ENCODE data around the gene MUC22.
"Not testable (repeated sequence)": the region's sequence is repeated elsewhere in the genome, so short reads cannot be mapped to it uniquely, and the experiment has no call there.

The MUC22 gene

DNA sequence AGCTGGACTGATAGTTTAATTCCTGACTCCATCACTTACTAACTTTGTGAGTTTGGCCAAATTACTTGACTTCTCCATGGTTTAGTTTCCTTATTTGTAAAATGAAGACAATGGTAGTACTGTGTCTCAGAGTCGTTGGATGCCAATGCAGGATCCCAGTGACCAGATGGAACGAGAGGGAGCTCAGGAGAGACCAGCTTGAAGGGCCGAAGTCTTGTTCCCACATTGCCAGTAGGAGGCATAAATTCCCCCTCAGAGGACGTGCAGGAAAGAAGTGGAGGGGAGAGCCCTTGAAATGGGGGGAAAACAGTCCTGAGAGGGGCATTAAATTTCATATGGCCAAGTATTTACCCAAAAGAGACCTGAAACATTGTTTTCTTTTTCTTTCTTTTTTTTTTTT, 2.1 kb upstream of the MUC22 start:
- no peaks in the 10 kb centered on the region for H3K9me3 Mint-ChIP-seq (ENCODE audit: low read depth)
- no peak overlapping the region for H3K27ac Mint-ChIP-seq
- no peaks in the 10 kb centered on the region for H3K36me3 Mint-ChIP-seq
- peaks cover 4% of the 10 kb centered on the region for H3K27me3 Mint-ChIP-seq
- no peak overlapping the region for H3K4me3 Mint-ChIP-seq
- peaks cover 13% of the 10 kb centered on the region for H3K4me1 Mint-ChIP-seq (ENCODE audit: low read depth)

DNA sequence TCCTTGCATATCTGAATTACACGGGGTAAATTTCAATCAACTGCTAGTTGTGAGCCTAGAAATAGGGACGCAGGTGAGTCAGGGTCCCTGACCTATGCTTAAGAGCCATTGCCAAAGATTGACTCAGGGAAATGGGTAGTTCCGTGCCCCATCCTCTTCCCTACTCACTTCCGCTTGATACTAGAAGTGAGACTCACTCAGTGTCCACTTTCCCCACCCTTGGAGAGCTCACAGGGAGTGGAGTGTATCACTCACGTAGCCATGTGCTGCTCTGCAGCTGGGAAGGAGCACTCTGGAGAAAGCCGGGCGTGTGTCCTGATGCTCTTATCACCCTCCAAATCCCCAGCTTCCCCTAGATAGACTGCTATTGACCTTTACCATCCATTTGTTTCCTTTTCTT, 543 bp upstream of the MUC22 start:
- Mint-ChIP-seq H3K27ac (no peak overlapping the region), H3K36me3 (no peaks in the 10 kb centered on the region), H3K9me3 (ENCODE audit: low read depth) (no peaks in the 10 kb centered on the region), H3K27me3 (peaks cover 6% of the 10 kb centered on the region), H3K4me3 (no peak overlapping the region), H3K4me1 (ENCODE audit: low read depth) (peaks cover 8% of the 10 kb centered on the region)

DNA sequence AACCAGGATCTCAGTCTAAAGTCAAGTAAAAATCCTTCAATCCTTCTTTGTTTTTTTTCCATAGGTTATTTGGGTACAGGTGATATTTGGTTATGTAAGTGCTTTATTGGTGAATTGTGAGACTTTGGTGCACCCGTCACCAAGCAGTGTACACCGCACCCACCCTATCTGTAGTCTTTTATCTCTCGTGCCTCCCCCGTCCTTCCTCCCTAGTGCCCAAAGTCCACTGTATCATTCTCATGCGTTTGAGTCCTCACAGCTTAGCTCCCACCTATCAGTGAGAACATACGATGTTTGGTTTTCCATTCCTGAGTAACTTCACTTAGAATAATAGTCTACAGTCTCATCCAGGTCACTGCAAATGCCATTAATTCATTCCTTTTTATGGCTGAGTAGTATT, 879 bp downstream of the MUC22 start:
- H3K27me3 Mint-ChIP-seq, result peaks cover 5% of the 10 kb centered on the region
- no peak overlapping the region for H3K4me3 Mint-ChIP-seq
- no peaks in the 10 kb centered on the region for H3K36me3 Mint-ChIP-seq
- H3K27ac Mint-ChIP-seq, result no peak overlapping the region
- no peaks in the 10 kb centered on the region for H3K9me3 Mint-ChIP-seq (ENCODE audit: low read depth)
- H3K4me1 Mint-ChIP-seq (ENCODE audit: low read depth), result peaks cover 2% of the 10 kb centered on the region

DNA sequence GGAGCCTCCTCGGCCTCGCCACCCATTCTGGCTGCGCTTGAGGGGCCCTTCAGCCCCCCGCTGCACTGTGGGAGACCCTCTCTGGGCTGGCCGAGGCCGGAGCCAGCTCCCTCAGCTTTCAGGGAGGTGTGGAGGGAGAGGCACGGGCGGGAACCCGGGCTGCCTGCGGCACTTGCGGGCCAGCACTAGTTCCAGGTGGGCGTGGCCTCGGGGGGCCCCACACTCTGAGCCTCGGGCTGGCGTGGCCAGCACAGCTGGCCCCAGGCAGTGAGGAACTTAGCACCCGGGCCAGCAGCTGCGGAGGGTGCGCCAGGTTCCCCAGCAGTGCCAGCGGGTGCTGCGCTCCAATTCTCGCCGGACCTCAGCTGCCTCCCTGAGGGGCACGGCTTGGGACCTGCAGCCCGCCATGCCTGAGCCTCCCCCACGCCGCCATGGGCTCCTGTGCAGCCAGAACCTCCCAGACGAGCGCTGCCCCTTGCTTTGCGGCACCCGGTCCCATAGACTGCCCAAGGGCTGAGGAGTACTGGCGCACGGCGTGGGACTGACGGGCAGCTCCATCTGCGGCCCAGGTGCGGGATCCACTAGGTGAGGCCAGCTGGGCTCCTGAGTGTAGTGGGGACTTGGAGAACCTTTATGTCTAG, 6.5 kb downstream of the MUC22 start:
- H3K27me3 Mint-ChIP-seq, result peaks cover 2% of the 10 kb centered on the region
- no peaks in the 10 kb centered on the region for H3K4me1 Mint-ChIP-seq (ENCODE audit: low read depth)
- H3K27ac Mint-ChIP-seq, result no peak overlapping the region
- H3K9me3 Mint-ChIP-seq (ENCODE audit: low read depth), result no peaks in the 10 kb centered on the region
- no peaks in the 10 kb centered on the region for H3K36me3 Mint-ChIP-seq
- H3K4me3 Mint-ChIP-seq, result no peak overlapping the region

DNA sequence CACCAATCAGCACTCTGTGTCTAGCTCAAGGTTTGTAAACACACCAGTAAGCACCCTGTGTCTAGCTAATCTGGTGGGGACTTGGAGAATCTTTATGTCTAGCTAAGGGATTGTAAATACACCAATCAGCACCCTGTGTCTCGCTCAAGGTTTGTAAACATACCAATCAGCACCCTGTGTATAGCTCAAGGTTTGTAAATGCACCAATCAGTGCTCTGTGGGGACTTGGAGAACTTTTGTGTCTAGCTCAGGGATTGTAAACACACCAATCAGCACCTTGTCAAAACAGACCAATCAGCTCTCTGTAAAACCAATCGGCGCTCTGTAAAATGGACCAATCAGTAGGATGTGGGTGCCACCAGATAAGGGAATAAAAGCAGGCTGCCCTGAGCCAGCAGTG, 7.2 kb downstream of the MUC22 start:
- not testable (repeated sequence) for H3K36me3 Mint-ChIP-seq; H3K27ac Mint-ChIP-seq; H3K9me3 Mint-ChIP-seq (ENCODE audit: low read depth); H3K4me1 Mint-ChIP-seq (ENCODE audit: low read depth); H3K27me3 Mint-ChIP-seq; H3K4me3 Mint-ChIP-seq

DNA sequence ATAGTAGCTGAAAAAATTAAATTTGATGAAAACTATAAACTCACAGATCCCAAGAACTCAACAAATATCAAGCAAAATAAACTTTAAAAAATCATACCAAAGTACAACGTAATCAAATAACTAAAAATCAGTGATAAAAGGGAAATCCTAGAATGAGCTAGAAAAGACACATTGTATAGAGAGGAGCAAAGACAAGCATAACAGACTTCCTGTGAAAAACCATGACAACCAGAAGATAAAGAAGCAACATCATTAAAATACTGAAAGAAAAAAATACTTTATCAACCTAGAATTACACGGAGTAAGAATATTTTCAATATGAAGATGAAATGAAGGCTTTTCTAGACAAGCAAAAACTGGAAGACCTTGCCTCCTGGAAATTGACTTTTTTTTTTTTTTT, 9.8 kb downstream of the MUC22 start:
- H3K4me1 Mint-ChIP-seq (ENCODE audit: low read depth), result no peaks in the 10 kb centered on the region
- H3K9me3 Mint-ChIP-seq (ENCODE audit: low read depth), result no peaks in the 10 kb centered on the region
- H3K27me3 Mint-ChIP-seq, result peaks cover 2% of the 10 kb centered on the region
- no peak overlapping the region for H3K4me3 Mint-ChIP-seq
- no peaks in the 10 kb centered on the region for H3K36me3 Mint-ChIP-seq
- no peak overlapping the region for H3K27ac Mint-ChIP-seq

DNA sequence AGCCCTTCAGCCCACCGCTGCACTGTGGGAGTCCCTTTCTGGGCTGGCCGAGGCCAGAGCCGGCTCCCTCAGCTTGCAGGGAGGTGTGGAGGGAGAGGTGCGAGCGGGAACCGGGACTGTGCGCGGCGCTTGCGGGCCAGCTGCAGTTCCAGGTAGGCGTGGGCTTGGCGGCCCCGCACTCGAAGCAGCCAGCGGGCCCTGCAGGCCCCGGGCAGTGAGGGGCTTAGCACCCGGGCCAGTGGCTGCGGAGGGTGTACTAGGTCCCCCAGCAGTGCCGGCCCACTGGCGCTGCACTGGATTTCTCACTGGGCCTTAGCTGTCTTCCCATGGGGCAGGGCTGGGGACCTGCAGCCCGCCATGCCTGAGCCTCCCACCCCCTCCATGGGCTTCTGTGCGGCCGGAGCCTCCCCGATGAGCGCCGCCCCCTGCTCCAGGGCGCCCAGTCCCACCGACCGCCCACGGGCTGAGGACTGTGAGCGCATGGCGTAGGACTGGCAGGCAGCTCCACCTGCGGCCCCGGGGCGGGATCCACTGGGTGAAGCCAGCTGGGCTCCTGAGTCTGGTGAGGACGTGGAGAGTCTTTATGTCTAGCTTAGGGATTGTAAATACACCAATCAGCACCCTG, 10.5 kb downstream of the MUC22 start:
- not testable (repeated sequence) for H3K27me3 Mint-ChIP-seq; H3K9me3 Mint-ChIP-seq (ENCODE audit: low read depth); H3K27ac Mint-ChIP-seq; H3K4me1 Mint-ChIP-seq (ENCODE audit: low read depth); H3K4me3 Mint-ChIP-seq; H3K36me3 Mint-ChIP-seq

DNA sequence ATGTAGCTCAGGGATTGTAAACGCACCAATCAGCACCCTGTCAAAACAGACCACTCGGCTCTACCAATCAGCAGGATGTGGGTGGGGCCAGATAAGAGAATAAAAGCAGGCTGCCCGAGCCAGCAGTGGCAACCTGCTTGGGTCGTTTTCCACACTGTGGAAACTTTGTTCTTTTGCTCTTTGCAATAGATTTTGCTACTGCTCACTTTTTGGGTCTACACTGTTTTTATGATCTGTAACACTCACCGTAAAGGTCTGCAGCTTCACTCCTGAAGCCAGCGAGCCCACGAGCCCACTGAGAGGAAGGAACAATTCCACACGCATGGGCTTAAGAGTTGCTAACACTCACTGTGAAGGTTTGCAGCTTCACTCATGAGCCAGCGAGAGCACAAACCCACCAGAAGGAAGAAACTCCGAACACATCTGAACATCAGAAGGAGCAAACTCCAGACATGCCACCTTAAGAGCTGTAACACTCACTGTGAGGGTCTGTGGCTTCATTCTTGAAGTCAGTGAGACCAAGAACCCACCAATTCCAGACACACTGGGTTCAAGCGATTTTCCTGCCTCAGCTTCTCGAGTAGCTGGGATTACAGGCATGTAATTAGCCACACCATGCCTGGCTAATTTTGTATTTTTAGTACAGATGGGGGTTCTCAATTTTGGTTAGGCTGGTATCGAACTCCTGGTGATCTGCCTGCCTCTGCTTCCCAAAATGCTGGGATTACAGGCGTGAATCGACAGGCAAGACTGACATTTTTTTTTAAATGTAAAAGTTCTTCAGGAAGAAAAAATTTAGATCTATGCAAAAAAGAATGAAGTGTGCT, 11.6 kb downstream of the MUC22 start:
- not testable (repeated sequence) for H3K27me3 Mint-ChIP-seq; H3K4me3 Mint-ChIP-seq; H3K27ac Mint-ChIP-seq; H3K36me3 Mint-ChIP-seq; H3K4me1 Mint-ChIP-seq (ENCODE audit: low read depth); H3K9me3 Mint-ChIP-seq (ENCODE audit: low read depth)

DNA sequence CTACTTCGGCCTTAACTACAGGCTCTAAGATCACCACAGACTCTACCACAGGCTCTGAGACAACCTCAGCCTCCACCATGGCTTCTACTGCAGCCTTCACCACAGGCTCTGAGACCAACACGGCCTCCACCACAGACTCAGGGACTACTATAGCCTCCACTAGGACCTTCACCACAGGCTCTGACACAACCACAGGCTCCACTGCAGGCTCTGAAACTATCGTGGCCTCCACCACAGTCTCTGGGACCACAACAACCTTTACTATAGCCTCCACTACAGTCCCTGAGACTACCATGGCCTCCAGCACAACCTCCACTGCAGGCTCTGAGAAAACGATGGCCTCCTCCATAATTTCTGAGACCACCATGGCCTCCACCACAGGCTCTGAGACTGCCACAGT, 15.3 kb downstream of the MUC22 start:
- Mint-ChIP-seq H3K9me3 (ENCODE audit: low read depth) (no peaks in the 10 kb centered on the region), H3K27me3 (peaks cover 4% of the 10 kb centered on the region), H3K4me3 (no peak overlapping the region), H3K27ac (no peak overlapping the region), H3K36me3 (no peaks in the 10 kb centered on the region), H3K4me1 (ENCODE audit: low read depth) (no peaks in the 10 kb centered on the region)

DNA sequence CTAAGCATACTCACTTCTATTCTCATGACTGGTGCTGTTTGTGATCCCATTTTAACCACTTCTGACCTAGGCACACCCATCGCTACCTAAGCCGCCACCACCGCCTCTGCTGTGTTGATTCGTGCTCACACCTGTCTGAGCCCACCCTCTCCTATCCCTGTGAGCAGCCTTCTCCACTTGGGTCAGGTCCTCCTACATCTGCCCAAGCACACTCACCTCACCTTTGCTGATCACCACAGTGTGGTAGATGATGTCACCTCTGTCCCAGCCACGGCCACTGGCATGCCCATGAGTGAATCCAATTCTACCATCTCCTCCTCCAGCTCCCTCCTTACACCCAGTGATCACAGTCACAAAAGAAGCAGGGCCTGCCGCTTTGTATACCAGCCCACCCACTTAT, 20.8 kb downstream of the MUC22 start:
- Mint-ChIP-seq H3K4me1 (ENCODE audit: low read depth) (no peaks in the 10 kb centered on the region), H3K27me3 (peaks cover 2% of the 10 kb centered on the region), H3K9me3 (ENCODE audit: low read depth) (no peaks in the 10 kb centered on the region), H3K27ac (no peak overlapping the region), H3K36me3 (no peaks in the 10 kb centered on the region), H3K4me3 (no peak overlapping the region)

DNA sequence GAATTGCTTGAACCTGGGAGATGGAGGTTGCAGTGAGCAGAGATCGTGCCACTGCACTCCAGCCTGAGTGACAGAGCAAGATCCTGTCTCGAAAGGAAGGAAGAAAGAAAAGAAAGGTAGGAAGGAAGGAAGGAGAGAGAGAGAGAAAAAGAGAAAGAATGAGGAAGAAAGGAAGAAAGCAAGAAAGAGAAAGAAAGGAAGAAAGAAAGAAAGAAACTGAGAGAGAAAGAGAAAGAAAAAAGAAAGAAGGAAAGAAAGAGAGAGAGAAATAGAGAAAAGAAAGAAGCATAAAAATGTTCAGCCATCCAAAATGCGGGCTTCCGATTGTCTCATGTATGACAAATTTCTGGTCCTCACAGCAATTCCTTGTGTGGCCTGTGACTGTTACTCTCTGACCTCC, 22.8 kb downstream of the MUC22 start:
- Mint-ChIP-seq H3K9me3 (ENCODE audit: low read depth) (no peaks in the 10 kb centered on the region), H3K27ac (no peak overlapping the region), H3K4me3 (no peak overlapping the region), H3K27me3 (peaks cover 2% of the 10 kb centered on the region), H3K4me1 (ENCODE audit: low read depth) (no peaks in the 10 kb centered on the region), H3K36me3 (no peaks in the 10 kb centered on the region)

DNA sequence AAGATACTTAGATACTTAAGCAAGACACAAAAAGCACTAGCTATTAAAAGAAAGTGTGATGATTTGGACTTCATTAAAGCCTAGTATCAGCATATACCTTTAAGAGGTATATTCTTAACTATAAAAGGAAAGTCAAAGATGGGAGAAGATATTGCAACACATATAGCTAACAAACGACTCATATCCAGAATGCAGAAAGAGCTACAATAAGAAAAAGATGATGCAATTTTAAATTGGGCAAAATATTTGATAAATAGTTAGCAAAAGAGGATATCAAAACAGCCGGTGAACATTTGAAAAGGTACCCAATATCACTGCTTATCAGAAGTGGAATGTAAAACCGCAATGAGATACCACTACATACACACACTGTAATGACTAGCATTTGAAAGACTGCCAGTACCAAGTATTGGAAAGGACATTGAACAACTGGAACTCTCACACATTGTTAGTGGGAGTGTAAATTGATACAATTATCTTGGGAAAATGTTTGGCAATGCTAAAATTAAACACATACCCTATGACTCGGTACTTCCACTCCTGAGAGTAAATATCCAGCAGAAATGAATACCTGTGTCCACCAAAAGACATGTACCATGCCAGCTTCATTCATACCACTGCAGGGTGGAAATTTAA, 25.7 kb downstream of the MUC22 start:
- no peaks in the 10 kb centered on the region for H3K4me1 Mint-ChIP-seq (ENCODE audit: low read depth)
- H3K36me3 Mint-ChIP-seq, result no peaks in the 10 kb centered on the region
- H3K4me3 Mint-ChIP-seq, result no peak overlapping the region
- H3K9me3 Mint-ChIP-seq (ENCODE audit: low read depth), result no peaks in the 10 kb centered on the region
- peaks cover 4% of the 10 kb centered on the region for H3K27me3 Mint-ChIP-seq
- H3K27ac Mint-ChIP-seq, result no peak overlapping the region

DNA sequence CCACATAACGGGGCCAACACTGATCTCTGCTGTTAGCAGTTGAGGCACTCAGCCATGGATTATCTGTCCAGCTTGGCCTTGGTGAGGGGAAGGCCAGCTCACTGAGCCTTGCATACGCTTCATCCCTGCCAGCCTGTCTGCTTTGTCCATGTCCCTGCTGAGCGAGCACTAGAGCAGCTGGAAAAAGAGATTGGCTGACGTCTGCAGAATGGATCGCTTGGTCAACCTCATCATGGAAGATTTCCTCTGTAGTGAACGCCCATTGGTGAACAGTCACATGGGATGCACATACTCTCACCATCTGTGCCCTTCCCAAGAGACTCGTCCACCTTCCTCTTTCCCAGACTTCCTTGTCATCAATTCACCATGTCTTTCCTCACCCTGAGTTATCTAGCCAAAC, 26.9 kb downstream of the MUC22 start:
- no peak overlapping the region for H3K4me3 Mint-ChIP-seq
- no peak overlapping the region for H3K27ac Mint-ChIP-seq
- H3K4me1 Mint-ChIP-seq (ENCODE audit: low read depth), result no peaks in the 10 kb centered on the region
- H3K27me3 Mint-ChIP-seq, result peaks cover 4% of the 10 kb centered on the region
- no peaks in the 10 kb centered on the region for H3K36me3 Mint-ChIP-seq
- no peaks in the 10 kb centered on the region for H3K9me3 Mint-ChIP-seq (ENCODE audit: low read depth)

DNA sequence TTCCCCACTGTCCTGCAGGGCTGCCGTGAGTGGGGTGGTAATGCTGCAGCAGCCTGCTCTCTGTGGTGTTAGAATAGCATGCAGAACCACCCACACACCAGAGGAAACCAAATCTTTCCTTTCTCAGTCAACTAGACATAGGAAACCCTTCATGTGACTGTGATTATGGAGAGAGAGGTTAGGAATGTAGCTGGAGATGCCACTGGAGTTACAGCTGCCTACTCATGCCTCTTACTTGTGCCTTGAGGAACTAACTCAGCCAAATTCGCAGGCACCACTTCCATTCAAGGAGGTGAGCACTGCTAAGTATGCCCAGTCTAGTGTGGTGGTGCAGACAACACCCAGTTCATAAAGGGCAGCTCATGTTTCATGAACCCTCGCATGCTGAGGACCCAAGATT, 27.4 kb downstream of the MUC22 start:
- Mint-ChIP-seq H3K4me3 (no peak overlapping the region), H3K4me1 (ENCODE audit: low read depth) (peaks cover under 1% of the 10 kb centered on the region), H3K27ac (no peak overlapping the region), H3K27me3 (peaks cover 4% of the 10 kb centered on the region), H3K9me3 (ENCODE audit: low read depth) (no peaks in the 10 kb centered on the region), H3K36me3 (no peaks in the 10 kb centered on the region)

DNA sequence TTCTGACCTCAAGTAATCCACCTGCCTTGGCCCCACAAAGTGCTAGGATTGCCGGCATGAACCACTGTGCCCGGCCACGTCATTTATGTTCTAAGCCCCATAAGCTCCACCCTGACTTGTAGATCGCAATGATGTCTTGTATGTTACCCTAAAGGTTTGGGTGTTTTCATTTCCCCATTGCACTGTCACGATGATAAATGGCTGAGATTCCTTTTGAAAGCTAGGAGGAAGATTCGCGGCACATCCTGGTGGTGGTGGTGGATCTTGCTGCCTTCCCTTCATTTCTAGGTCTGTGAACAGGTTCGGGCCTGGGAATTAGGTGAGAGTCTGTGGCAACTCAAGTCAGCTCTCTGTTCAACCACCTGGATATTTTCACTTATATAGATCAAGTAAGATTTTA, 28.3 kb downstream of the MUC22 start:
- H3K36me3 Mint-ChIP-seq, result no peaks in the 10 kb centered on the region
- no peaks in the 10 kb centered on the region for H3K9me3 Mint-ChIP-seq (ENCODE audit: low read depth)
- no peak overlapping the region for H3K4me3 Mint-ChIP-seq
- peaks cover 4% of the 10 kb centered on the region for H3K4me1 Mint-ChIP-seq (ENCODE audit: low read depth)
- H3K27me3 Mint-ChIP-seq, result peaks cover 4% of the 10 kb centered on the region
- H3K27ac Mint-ChIP-seq, result no peak overlapping the region

All from activated naive CD8-positive, alpha-beta T cell (primary cell).